CD4-positive, CD25-positive, alpha-beta regulatory T cell (primary cell): ENCODE data around the gene GPC5. TPM values are rescaled to one million over a fixed set of nuclear protein-coding genes. Genes with fewer than 3 reads are reported as not detected.

ENCODE experiments used
- ATAC-seq, 2 donors: fragments of 150-1000 bp; cut with Tn5 transposase; one replicate each; pipeline ENCODE4 v1.10.0; 2021; ENCODE audit warnings: low read depth in 2 of 2, moderate number of reproducible peaks in 2 of 2, moderate library complexity in 1 of 2
- DNase-seq, 3 donors: peaks; one replicate each; pipeline versions ENCODE4 v3.0.0 to v3.0.0-alpha.2; 2012 to 2022; ENCODE audit warnings: mixed read lengths in 1 of 3
- H3K27ac ChIP-seq: one replicate; pipeline ENCODE4 v1.7.0; 2013; ENCODE audit warnings: mild to moderate bottlenecking, low read length; ENCODE audit not compliant: insufficient read depth, poor library complexity, severe bottlenecking
- H3K27me3 ChIP-seq: one replicate; pipeline ENCODE4 v1.7.0; 2013; ENCODE audit warnings: low read length; ENCODE audit not compliant: control insufficient read depth, insufficient read depth
- H3K36me3 ChIP-seq: one replicate; pipeline ENCODE4 v1.7.0; 2013; ENCODE audit warnings: mild to moderate bottlenecking, low read length, moderate library complexity; ENCODE audit not compliant: control insufficient read depth, insufficient read depth
- H3K4me1 ChIP-seq: 2 replicates; pipeline ENCODE4 v1.7.0; 2013; ENCODE audit warnings: mild to moderate bottlenecking, low read length; ENCODE audit not compliant: insufficient read depth, control insufficient read depth, poor library complexity, severe bottlenecking
- H3K4me3 ChIP-seq: one replicate; pipeline ENCODE4 v1.7.0; 2013; ENCODE audit warnings: low read depth, mild to moderate bottlenecking, low read length, moderate library complexity
- H3K9me3 ChIP-seq, 2 experiments: 1 replicate in 1 of 2; 2 replicates in 1 of 2; pipeline ENCODE4 v1.7.0; 2013; ENCODE audit warnings: low read length in 2 of 2, mild to moderate bottlenecking in 1 of 2, moderate library complexity in 1 of 2; ENCODE audit not compliant: control insufficient read depth in 2 of 2
- H3K27ac Mint-ChIP-seq, 3 donors: one replicate each; pipeline ENCODE4 v1.8.0; 2020 to 2022; ENCODE audit warnings: mild to moderate bottlenecking in 3 of 3, mixed read lengths in 3 of 3, moderate library complexity in 2 of 3
- H3K27me3 Mint-ChIP-seq: one replicate; pipeline ENCODE4 v1.8.0; 2022; ENCODE audit warnings: mild to moderate bottlenecking, mixed read lengths
- H3K36me3 Mint-ChIP-seq: one replicate; pipeline ENCODE4 v1.8.0; 2020; ENCODE audit warnings: mixed read lengths
- H3K4me1 Mint-ChIP-seq, 4 donors: one replicate each; pipeline ENCODE4 v1.8.0; 2020 to 2022; ENCODE audit warnings: mixed read lengths in 4 of 4, mild to moderate bottlenecking in 1 of 4
- H3K4me3 Mint-ChIP-seq, 4 donors: one replicate each; pipeline ENCODE4 v1.8.0; 2020 to 2022; ENCODE audit warnings: mild to moderate bottlenecking in 4 of 4, mixed read lengths in 4 of 4, moderate library complexity in 3 of 4
- H3K9me3 Mint-ChIP-seq, 7 donors: one replicate each; pipeline ENCODE4 v1.8.0; 2020 to 2022; ENCODE audit warnings: mixed read lengths in 7 of 7, mild to moderate bottlenecking in 3 of 7, moderate library complexity in 2 of 7
- polyA plus RNA-seq, 4 donors: library from polyadenylated mRNA; unstranded; fragments of 300-500 nt; fragmentation: Illumina TruSeq; gene quantifications; one replicate each; pipeline ENCODE4 v1.2.3, GENCODE V29; 2021
- total RNA-seq: library from RNA; stranded (reverse); gene quantifications from one replicate; pipeline ENCODE4 v1.2.3, GENCODE V29; 2022

Gene GPC5
- total and polyA plus RNA-seq, 5 donors from 2014 or later, result 0.29 to 0.81 (median 0.59) TPM; not detected in 2

DNA sequence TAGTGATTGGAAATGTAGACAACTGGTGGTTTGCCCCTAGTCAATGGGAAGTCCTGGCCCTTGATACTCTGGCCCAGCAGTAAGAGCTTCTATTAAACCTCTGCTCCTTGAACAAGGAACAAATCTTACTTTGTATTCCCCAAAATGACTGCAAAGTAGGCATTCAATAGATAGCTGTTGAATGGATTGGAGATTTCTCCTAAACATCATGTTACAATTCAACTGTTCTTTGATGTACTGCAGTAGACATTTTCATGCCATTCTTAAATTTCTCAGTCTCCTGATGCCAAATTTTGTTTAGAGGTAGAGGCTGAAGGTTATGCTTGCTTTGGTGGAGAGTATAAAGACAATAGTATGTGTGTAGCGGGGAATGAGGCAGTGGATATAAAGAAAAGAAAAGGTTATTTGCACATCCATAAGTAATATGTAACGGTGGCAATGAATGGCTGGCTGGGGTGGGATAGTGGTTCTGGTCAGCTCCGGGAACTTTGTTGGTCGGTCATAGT lies 38.1 kb upstream of the GPC5 start:
- H3K27me3 ChIP-seq, result no peaks in the 10 kb centered on the region
- no peaks in the 10 kb centered on the region for H3K4me1 ChIP-seq
- H3K4me3 ChIP-seq, result no peak overlapping the region
- Mint-ChIP-seq H3K36me3 (peaks cover 5% of the 10 kb centered on the region), H3K27me3 (no peaks in the 10 kb centered on the region), H3K9me3 (no peaks in the 10 kb centered on the region), H3K27ac (no peak overlapping the region), H3K4me1 (peaks cover 0 to 21% (median 14%) of the 10 kb centered on the region in 4 donors), H3K4me3 (peak overlapping the region in 1 of 4 donors; percentile 13)
- H3K27ac ChIP-seq, result no peak overlapping the region
- DNase-seq (no peak), ATAC-seq (no peak)
- H3K36me3 ChIP-seq, result peaks cover 6% of the 10 kb centered on the region
- no peaks in the 10 kb centered on the region for H3K9me3 ChIP-seq

DNA sequence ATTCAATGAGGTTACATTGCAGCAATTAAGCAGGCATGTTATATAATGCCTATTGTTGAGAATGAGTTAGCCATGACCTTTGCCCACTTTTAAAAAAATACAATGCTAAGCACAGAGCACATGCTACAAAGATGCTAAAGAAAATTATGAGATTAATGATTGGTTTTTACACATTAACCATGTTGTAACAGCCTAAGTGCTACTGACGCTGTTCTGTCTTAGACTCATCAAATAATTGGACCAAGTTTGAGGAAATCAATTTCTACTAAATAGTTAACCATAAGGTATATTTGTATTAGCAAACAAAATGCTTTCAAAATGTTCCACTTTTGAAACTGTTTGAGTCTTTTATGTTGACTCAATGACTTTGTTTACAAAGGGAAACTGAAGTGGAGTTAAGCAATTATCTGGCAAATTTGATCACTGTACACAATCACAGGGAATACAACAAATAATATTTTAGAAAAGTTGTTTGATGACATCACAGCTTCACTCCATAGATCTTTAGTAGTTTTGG lies 36.6 kb upstream of the GPC5 start:
- Mint-ChIP-seq H3K36me3 (peaks cover 5% of the 10 kb centered on the region), H3K9me3 (no peaks in the 10 kb centered on the region), H3K27ac (no peak overlapping the region), H3K4me1 (peaks cover 0 to 19% (median 13%) of the 10 kb centered on the region in 4 donors), H3K27me3 (no peaks in the 10 kb centered on the region), H3K4me3 (no peak overlapping the region)
- DNase-seq (no peak), ATAC-seq (no peak)
- Histone ChIP-seq H3K4me1 (no peaks in the 10 kb centered on the region), H3K27me3 (no peaks in the 10 kb centered on the region), H3K4me3 (no peak overlapping the region), H3K9me3 (no peaks in the 10 kb centered on the region), H3K36me3 (peaks cover 3% of the 10 kb centered on the region), H3K27ac (no peak overlapping the region)

DNA sequence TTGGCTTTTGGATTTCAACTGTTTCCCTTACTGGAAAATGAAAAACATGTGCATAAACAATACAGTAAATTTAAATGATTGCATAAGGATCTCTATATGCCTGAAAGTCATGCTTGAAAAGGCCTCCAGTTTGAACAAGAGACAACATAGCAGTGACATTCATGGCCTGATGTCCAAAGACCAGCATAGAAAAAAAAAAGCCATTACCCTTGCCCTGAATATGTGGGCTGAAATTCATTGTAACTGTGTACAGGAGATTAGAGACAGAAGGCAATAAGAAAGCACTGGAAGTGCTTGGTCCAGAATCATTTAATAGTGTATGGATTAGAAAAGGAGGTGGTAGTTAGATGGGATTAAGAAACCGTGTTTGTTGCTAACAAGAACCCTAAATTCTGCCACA lies 35.5 kb upstream of the GPC5 start:
- no peaks in the 10 kb centered on the region for H3K27me3 Mint-ChIP-seq
- H3K9me3 Mint-ChIP-seq, result no peaks in the 10 kb centered on the region
- H3K27me3 ChIP-seq, result no peaks in the 10 kb centered on the region
- H3K27ac Mint-ChIP-seq, result no peak overlapping the region
- H3K36me3 Mint-ChIP-seq, result no peaks in the 10 kb centered on the region
- no peaks in the 10 kb centered on the region for H3K4me1 ChIP-seq
- DNase-seq (no peak), ATAC-seq (no peak)
- H3K4me1 Mint-ChIP-seq, result peaks cover 0 to 14% (median 12%) of the 10 kb centered on the region in 4 donors
- no peaks in the 10 kb centered on the region for H3K36me3 ChIP-seq
- H3K9me3 ChIP-seq, result no peaks in the 10 kb centered on the region
- no peak overlapping the region for H3K4me3 Mint-ChIP-seq
- no peak overlapping the region for H3K4me3 ChIP-seq
- no peak overlapping the region for H3K27ac ChIP-seq

DNA sequence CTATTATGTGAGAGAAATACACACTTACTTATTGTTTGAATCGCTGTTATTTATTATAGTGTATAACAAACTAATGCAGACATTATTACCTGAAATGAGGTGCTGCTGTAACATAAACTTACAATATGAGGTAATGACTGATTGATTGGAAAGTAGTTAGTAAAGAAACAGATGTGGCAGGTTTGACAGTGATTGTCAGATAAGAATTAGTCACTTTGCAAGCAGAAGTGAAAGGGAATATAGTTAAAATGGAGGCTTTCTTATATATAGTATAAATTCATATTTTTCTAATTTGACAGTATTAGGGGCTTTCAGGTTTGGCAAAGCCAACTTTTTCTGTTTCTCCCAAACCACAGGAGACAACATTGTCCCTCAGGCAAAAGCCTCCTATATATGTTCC lies 30.3 kb upstream of the GPC5 start:
- Histone ChIP-seq H3K36me3 (no peaks in the 10 kb centered on the region), H3K4me3 (no peak overlapping the region), H3K9me3 (no peaks in the 10 kb centered on the region), H3K27ac (no peak overlapping the region), H3K4me1 (no peaks in the 10 kb centered on the region), H3K27me3 (no peaks in the 10 kb centered on the region)
- Mint-ChIP-seq H3K27me3 (peaks cover 14% of the 10 kb centered on the region), H3K4me1 (no peaks in the 10 kb centered on the region), H3K27ac (no peak overlapping the region), H3K9me3 (no peaks in the 10 kb centered on the region), H3K4me3 (no peak overlapping the region), H3K36me3 (no peaks in the 10 kb centered on the region)
- ATAC-seq (no peak), DNase-seq (no peak)

DNA sequence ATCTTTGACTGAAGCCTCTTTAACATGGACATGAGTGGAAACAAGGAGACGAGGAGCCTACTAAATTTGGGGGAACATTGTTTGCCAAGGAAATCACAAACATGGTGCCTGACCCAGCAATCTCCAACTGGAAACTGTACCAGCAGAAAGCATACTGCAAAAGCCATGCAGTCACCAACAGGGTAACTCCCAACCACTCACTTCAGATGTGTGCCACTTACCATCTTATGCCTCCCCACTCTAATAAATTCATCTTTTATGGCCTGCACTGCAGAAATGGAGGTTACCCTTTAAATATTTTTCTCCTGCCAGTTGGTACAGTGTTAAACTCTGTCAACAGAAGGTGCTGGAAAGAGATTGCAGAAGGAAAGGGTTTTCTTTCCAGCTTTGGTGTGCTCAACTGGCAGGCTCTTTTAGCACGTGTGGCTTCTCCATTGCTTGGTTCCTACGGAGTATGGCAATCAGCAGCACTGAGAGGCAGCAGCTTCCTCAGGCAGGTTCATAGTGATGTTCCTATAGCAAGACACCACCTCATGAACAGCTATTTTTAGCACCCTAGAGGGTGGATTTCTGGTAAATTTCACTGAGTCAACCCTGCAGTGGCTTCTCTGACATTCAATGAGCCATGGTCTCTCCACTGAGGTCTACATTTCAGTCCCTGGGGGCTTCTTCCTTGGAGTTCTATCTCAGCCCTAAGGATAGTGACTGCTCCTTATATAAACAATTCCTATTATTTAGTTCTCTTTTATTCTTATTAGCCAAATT lies 29.6 kb upstream of the GPC5 start:
- no peak overlapping the region for H3K27ac ChIP-seq
- no peak for ATAC-seq
- no peaks in the 10 kb centered on the region for H3K4me1 ChIP-seq
- no peak for DNase-seq
- no peak overlapping the region for H3K4me3 ChIP-seq
- no peaks in the 10 kb centered on the region for H3K27me3 ChIP-seq
- Mint-ChIP-seq H3K27me3 (peaks cover 17% of the 10 kb centered on the region), H3K36me3 (no peaks in the 10 kb centered on the region), H3K4me3 (no peak overlapping the region), H3K4me1 (no peaks in the 10 kb centered on the region), H3K27ac (no peak overlapping the region), H3K9me3 (no peaks in the 10 kb centered on the region)
- H3K9me3 ChIP-seq, result no peaks in the 10 kb centered on the region
- no peaks in the 10 kb centered on the region for H3K36me3 ChIP-seq

DNA sequence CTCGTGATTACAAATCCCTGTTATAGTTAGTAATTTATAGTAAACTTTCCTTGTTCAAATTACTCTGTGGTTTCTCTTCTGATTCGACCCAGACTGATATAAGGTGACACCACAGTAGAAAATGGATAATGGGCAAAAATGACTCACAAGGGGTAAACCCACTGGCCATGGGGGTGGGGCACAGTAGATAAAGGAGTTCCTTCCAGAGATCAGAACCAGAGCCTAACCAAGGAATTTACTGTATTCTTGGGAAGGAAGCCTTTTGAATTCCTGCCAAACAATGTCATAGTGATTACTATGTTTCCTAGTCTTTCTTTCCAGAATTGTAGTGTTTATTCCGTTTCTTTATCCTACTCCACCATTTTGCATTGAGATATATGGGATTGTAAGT lies 29.0 kb upstream of the GPC5 start:
- H3K27ac ChIP-seq, result no peak overlapping the region
- peaks cover 17% of the 10 kb centered on the region for H3K27me3 Mint-ChIP-seq
- no peak overlapping the region for H3K4me3 Mint-ChIP-seq
- H3K9me3 ChIP-seq, result no peaks in the 10 kb centered on the region
- no peaks in the 10 kb centered on the region for H3K4me1 ChIP-seq
- H3K27ac Mint-ChIP-seq, result no peak overlapping the region
- DNase-seq (no peak), ATAC-seq (no peak)
- H3K4me3 ChIP-seq, result no peak overlapping the region
- no peaks in the 10 kb centered on the region for H3K36me3 Mint-ChIP-seq
- no peaks in the 10 kb centered on the region for H3K9me3 Mint-ChIP-seq
- no peaks in the 10 kb centered on the region for H3K27me3 ChIP-seq
- H3K4me1 Mint-ChIP-seq, result no peaks in the 10 kb centered on the region
- no peaks in the 10 kb centered on the region for H3K36me3 ChIP-seq

DNA sequence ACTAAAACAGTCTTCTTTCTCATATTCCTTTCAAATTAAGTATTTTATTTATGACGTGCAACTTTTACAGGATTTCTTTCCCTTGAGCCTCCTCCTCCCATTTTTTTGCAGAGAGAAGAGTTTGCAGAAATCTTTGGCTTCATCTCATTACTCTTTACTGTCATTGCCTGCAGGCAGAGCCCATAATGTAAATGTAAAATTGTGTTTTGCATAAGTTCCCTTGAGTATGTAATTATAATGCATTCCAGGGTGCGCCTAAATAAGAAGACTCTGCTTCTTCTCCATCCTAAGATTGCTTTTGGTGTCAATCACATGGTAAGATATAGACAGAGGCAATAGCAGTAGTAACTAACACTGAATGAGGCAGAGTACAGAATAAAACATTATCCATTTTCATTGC lies 27.9 kb upstream of the GPC5 start:
- H3K27me3 ChIP-seq, result no peaks in the 10 kb centered on the region
- H3K27me3 Mint-ChIP-seq, result peaks cover 17% of the 10 kb centered on the region
- no peaks in the 10 kb centered on the region for H3K9me3 Mint-ChIP-seq
- H3K4me3 ChIP-seq, result no peak overlapping the region
- DNase-seq (no peak), ATAC-seq (no peak)
- no peak overlapping the region for H3K4me3 Mint-ChIP-seq
- H3K36me3 ChIP-seq, result no peaks in the 10 kb centered on the region
- no peaks in the 10 kb centered on the region for H3K36me3 Mint-ChIP-seq
- H3K27ac Mint-ChIP-seq, result no peak overlapping the region
- H3K4me1 ChIP-seq, result no peaks in the 10 kb centered on the region
- peaks cover 0 to 3% (median 2%) of the 10 kb centered on the region in 4 donors for H3K4me1 Mint-ChIP-seq
- no peaks in the 10 kb centered on the region for H3K9me3 ChIP-seq
- no peak overlapping the region for H3K27ac ChIP-seq

DNA sequence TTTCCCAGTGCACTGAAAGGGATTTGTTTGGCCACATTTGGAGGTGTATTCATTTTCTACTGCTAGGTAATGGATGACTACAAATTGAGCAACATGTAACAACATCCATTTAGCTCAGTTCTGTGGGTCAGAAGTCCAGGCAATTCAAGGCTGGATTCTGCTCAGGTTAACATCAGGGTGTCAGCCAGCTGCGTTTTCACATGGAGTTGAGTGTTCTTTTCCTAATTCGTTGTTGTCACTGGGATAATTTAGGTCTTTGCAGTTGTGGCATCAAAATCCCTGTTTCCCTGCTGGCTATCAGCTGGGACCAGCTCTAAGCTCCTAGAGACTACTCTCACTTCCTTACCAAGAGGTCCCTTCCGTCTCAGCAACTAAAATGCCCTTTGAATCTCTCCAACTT lies 25.5 kb upstream of the GPC5 start:
- no peaks in the 10 kb centered on the region for H3K9me3 Mint-ChIP-seq
- no peak for ATAC-seq
- no peaks in the 10 kb centered on the region for H3K36me3 Mint-ChIP-seq
- Histone ChIP-seq H3K27ac (no peak overlapping the region), H3K9me3 (no peaks in the 10 kb centered on the region), H3K4me3 (no peak overlapping the region), H3K36me3 (no peaks in the 10 kb centered on the region), H3K27me3 (no peaks in the 10 kb centered on the region), H3K4me1 (no peaks in the 10 kb centered on the region)
- peaks cover 0 to 3% (median 2%) of the 10 kb centered on the region in 4 donors for H3K4me1 Mint-ChIP-seq
- no peak for DNase-seq
- no peak overlapping the region for H3K27ac Mint-ChIP-seq
- H3K4me3 Mint-ChIP-seq, result no peak overlapping the region
- peaks cover 17% of the 10 kb centered on the region for H3K27me3 Mint-ChIP-seq
